ENCODE results near the gene LPCAT3. TPM values are rescaled to one million over a fixed set of nuclear protein-coding genes. Genes with fewer than 3 reads are reported as not detected.
"Not testable (repeated sequence)": the region's sequence is repeated elsewhere in the genome, so short reads cannot be mapped to it uniquely, and the experiment has no call there.

Gene LPCAT3, protein sequence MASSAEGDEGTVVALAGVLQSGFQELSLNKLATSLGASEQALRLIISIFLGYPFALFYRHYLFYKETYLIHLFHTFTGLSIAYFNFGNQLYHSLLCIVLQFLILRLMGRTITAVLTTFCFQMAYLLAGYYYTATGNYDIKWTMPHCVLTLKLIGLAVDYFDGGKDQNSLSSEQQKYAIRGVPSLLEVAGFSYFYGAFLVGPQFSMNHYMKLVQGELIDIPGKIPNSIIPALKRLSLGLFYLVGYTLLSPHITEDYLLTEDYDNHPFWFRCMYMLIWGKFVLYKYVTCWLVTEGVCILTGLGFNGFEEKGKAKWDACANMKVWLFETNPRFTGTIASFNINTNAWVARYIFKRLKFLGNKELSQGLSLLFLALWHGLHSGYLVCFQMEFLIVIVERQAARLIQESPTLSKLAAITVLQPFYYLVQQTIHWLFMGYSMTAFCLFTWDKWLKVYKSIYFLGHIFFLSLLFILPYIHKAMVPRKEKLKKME
- 10 to 100 TPM; 34.3 to 45.2 TPM for total RNA-seq
- 14.5 to 20.4 reads per million in 2 donors for total RNA-seq

GRCh38 chr12:7018350-7019042, at the start of gene LPCAT3:
LPCAT3 (minus strand) TSS chr12:7018476; CDS start chr12:7018424, 52 bp downstream.
- Mint-ChIP-seq H3K36me3 (ENCODE audit: low read depth) (peaks cover 6% of the 10 kb centered on the region), H3K4me1 (peaks cover 28% of the 10 kb centered on the region), H3K27me3 (no peaks in the 10 kb centered on the region), H3K4me3 (peak within 1 kb of the TSS; percentile 99), H3K27ac (peak within 1 kb of the TSS; percentile 93)
- no peaks in the 10 kb centered on the region for H3K9me3 ChIP-seq (ENCODE audit: control insufficient read depth, low read length, poor library complexity, severe bottlenecking)
- ATAC-seq (peak; percentile 97), DNase-seq (peak; percentile 96 to 98 (median 97))

DNA sequence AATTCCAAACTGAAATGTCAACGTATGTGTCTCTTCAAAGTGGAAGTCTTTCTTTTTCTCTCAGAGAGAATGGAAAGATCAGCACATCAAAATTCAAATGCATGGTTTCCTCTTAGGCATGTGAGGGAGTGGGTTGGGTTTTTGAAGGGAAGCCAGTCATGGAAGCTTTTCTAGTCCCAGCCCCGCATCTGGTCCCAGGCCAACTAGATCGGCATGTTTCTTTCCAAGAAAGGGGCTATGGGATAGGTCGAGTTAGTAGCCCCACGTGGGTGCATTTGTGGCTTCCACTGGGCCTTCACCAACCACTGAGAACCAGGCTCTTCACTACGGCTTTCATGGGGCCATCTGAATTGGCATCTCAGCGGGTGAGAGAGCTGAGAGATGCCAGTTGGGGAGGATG, 48.8 kb upstream of the LPCAT3 start:
- no peak overlapping the region for H3K27ac Mint-ChIP-seq
- H3K4me1 Mint-ChIP-seq: peaks cover 3% of the 10 kb centered on the region
- peaks cover 55% of the 10 kb centered on the region for H3K27me3 Mint-ChIP-seq
- no peak overlapping the region for H3K4me3 Mint-ChIP-seq
- H3K36me3 Mint-ChIP-seq (ENCODE audit: low read depth): peaks cover 7% of the 10 kb centered on the region
- DNase-seq: no peak
- ATAC-seq: no peak
- H3K9me3 ChIP-seq (ENCODE audit: control insufficient read depth, low read length, poor library complexity, severe bottlenecking): no peaks in the 10 kb centered on the region

DNA sequence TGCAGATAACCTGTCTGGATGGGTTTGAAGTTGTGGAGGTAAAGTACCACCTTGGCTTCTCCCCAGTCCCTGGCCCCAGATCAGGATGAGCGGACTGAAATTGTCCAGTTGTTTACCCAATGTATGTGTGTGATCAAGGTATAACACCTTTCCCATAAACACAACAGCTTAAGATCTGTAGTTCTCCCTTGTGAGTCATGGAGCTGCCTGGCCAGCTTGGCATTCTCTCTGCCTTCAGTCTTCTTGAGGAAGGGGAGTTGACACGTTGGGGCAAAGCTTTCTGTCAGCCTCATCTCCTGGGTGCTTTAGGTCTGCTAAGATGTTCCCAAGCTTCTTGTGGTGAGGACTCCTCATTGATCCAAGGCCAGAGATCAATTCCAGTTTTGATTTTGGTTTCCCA, 48.3 kb upstream of the LPCAT3 start:
- no peak for DNase-seq
- Mint-ChIP-seq H3K27ac (no peak overlapping the region), H3K27me3 (peaks cover 51% of the 10 kb centered on the region), H3K4me3 (no peak overlapping the region), H3K4me1 (peaks cover 3% of the 10 kb centered on the region), H3K36me3 (ENCODE audit: low read depth) (peaks cover 7% of the 10 kb centered on the region)
- no peak for ATAC-seq
- no peaks in the 10 kb centered on the region for H3K9me3 ChIP-seq (ENCODE audit: control insufficient read depth, low read length, poor library complexity, severe bottlenecking)

DNA sequence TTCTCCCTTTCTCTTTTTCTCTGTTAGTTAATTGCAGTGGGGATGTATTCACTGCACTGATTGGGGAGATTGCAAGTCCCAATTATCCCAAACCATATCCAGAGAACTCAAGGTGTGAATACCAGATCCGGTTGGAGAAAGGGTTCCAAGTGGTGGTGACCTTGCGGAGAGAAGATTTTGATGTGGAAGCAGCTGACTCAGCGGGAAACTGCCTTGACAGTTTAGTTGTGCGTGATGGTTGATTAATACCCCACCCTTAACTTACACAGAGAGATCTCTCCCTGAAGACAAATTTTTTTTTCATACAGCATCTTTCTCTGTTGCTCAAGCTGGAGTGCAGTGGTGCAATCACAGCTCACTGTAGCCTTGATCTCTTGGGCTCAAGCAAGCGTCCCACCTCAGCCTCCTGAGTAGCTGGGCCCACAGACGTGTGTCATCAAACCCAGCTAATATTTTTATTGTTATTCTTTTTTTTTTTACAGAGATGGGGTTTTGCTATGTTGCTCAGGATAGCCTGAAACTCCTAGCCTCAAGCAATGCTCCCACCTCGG, 46.9 kb upstream of the LPCAT3 start:
- no peak overlapping the region for H3K27ac Mint-ChIP-seq
- H3K4me3 Mint-ChIP-seq: no peak overlapping the region
- DNase-seq (no peak), ATAC-seq (no peak)
- H3K4me1 Mint-ChIP-seq: peaks cover 4% of the 10 kb centered on the region
- peaks cover 56% of the 10 kb centered on the region for H3K27me3 Mint-ChIP-seq
- no peaks in the 10 kb centered on the region for H3K9me3 ChIP-seq (ENCODE audit: control insufficient read depth, low read length, poor library complexity, severe bottlenecking)
- H3K36me3 Mint-ChIP-seq (ENCODE audit: low read depth): peaks cover 7% of the 10 kb centered on the region

- H3K4me3 Mint-ChIP-seq: no peak overlapping the region
Measured at GRCh38 chr12:7064516-7064915, 46.2 kb upstream of the LPCAT3 start.

DNA sequence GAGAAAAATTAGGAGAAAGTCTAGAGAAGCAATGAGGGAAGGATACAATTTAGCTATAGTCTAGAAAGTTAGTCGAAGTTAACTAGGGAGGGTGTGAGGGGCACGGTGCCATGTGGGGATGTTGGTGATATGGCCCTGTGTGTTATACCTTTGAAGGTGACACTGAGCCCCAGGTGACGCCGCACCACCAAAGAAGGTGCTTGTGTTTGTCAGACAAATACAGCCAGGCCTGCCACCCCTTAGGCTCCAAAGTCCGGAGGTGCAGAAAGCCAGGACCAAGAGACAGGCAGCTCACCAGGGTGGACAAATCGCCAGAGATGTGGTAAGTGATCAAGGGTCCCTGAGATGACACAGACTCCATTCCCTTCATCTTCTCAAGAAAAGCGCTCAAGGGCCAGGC, 43.3 kb upstream of the LPCAT3 start:
- Mint-ChIP-seq H3K27me3 (peaks cover 46% of the 10 kb centered on the region), H3K4me1 (peaks cover 4% of the 10 kb centered on the region), H3K36me3 (ENCODE audit: low read depth) (peaks cover 3% of the 10 kb centered on the region), H3K4me3 (no peak overlapping the region), H3K27ac (peak overlapping the region; percentile 24)
- DNase-seq (no peak), ATAC-seq (no peak)
- H3K9me3 ChIP-seq (ENCODE audit: control insufficient read depth, low read length, poor library complexity, severe bottlenecking): no peaks in the 10 kb centered on the region

More at GRCh38 chr12:7064516-7064915, 46.2 kb upstream of the LPCAT3 start:
- Mint-ChIP-seq H3K36me3 (ENCODE audit: low read depth) (peaks cover 7% of the 10 kb centered on the region), H3K27me3 (peaks cover 58% of the 10 kb centered on the region), H3K4me1 (peaks cover 4% of the 10 kb centered on the region), H3K27ac (no peak overlapping the region)
- no peaks in the 10 kb centered on the region for H3K9me3 ChIP-seq (ENCODE audit: control insufficient read depth, low read length, poor library complexity, severe bottlenecking)
- DNase-seq (no peak), ATAC-seq (no peak)

DNA sequence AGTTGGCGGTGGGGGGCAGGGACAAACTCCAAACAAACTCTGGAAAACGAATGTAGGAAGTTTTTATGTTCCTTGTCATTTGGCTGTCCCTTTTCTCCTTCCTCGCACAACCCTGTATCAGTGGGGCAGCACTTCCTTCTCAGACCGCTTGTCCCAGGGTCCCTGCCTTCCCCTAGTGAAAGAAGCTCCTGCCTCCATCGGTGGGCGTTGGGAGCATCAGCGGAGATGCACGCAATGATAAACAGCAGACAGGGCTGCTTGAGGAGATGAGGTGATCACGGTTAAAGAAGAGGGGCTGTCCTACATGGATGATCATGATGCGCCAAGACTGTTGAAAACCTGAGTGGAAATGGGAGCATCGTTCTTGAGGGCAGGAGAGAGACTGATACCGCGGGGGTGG, 42.9 kb upstream of the LPCAT3 start:
- Mint-ChIP-seq H3K36me3 (ENCODE audit: low read depth) (peaks cover 3% of the 10 kb centered on the region), H3K27ac (peak overlapping the region; percentile 24), H3K4me3 (no peak overlapping the region), H3K27me3 (peaks cover 46% of the 10 kb centered on the region), H3K4me1 (peaks cover 4% of the 10 kb centered on the region)
- ATAC-seq (no peak), DNase-seq (no peak)
- H3K9me3 ChIP-seq (ENCODE audit: control insufficient read depth, low read length, poor library complexity, severe bottlenecking): no peaks in the 10 kb centered on the region

DNA sequence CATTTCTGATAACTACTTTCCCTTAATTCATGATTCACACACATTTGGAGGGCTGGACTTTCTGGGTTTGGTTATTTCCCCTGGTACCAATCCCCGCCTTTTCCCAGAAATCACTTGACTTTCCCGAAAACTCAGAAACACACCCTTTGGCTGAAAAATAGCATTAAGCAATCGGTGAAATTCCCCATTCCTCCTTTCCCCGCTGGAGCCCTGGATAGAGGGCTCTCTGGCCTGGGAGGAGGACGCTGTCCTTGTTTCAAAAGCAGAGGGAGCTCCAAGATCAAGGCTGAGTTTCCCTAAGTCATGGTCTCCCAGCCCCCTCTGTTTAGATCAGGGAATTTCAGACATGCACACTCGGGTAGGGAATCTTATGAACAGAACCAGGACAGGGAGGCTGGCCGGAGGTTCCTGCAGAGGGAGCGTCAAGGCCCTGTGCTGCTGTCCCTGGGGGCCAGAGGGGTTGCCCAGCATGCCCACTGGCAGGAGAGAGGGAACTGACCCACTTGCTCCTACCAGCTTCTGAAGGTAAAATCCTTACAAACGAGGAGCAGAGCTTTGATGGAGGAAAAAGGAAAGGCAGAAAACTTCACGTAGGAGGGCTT, 42.2 kb upstream of the LPCAT3 start, which contains the start of gene C1S:
Gene C1S (plus strand): TSS at position 366 of the 602 bp plus-strand sequence. CDS start 1,195 bp downstream, outside the sequence.
- no peak for DNase-seq
- peaks cover 2% of the 10 kb centered on the region for H3K4me1 Mint-ChIP-seq
- no peaks in the 10 kb centered on the region for H3K36me3 Mint-ChIP-seq (ENCODE audit: low read depth)
- H3K27ac Mint-ChIP-seq: peak within 1 kb of the TSS; percentile 24
- H3K9me3 ChIP-seq (ENCODE audit: control insufficient read depth, low read length, poor library complexity, severe bottlenecking): no peaks in the 10 kb centered on the region
- no peak for ATAC-seq
- no peak within 1 kb of the TSS for H3K4me3 Mint-ChIP-seq
- peaks cover 49% of the 10 kb centered on the region for H3K27me3 Mint-ChIP-seq

DNA sequence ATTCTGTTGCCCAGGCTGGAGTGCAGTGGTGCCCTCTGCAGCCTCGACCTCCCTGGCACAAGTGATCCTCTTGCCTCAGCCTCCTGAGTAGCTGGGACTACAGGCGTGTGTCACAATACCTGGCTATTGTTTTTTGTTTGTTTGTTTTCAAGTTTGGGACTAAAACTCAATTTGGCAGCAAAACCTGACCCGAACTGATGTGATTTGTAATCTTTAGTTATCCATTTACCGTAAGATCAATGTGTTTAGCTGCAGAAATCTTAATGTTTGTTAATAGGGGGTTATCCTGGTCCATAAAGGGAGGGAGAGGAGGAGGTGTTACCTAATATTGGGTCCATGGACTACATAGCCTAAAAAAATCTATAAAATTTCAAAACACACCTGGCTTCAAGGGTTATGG, 41.5 kb upstream of the LPCAT3 start:
- H3K4me1 Mint-ChIP-seq: peaks cover 2% of the 10 kb centered on the region
- ATAC-seq (no peak), DNase-seq (no peak)
- no peak overlapping the region for H3K27ac Mint-ChIP-seq
- no peaks in the 10 kb centered on the region for H3K36me3 Mint-ChIP-seq (ENCODE audit: low read depth)
- H3K27me3 Mint-ChIP-seq: peaks cover 55% of the 10 kb centered on the region
- no peaks in the 10 kb centered on the region for H3K9me3 ChIP-seq (ENCODE audit: control insufficient read depth, low read length, poor library complexity, severe bottlenecking)
- no peak overlapping the region for H3K4me3 Mint-ChIP-seq

DNA sequence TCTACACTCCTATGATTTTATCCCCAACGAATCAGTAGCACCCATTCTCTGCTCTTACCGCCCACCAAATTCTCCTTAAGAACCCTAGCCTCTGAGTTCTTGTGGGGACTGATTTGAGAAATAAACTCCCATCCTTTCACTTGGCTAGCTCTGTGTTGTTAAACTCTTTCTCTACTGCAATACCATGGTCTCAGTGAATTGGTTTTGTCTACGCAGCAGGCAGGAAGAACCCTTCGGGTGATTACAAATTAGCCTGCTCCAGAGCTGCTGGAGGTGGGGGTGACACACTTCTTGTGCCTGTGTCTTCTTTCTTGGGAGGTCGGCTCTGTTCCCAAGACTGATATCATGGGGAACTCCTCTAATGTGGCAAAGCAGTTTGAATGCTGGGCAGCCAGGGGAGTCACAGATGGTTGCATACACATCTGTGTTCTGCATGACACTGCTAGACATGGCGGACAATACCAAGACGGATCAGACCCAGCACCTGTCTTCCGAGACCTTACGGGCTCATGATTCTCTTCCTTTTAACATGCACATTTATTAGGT, 40.6 kb upstream of the LPCAT3 start:
- DNase-seq (no peak), ATAC-seq (no peak)
- H3K27ac Mint-ChIP-seq: no peak overlapping the region
- no peak overlapping the region for H3K4me3 Mint-ChIP-seq
- peaks cover 63% of the 10 kb centered on the region for H3K27me3 Mint-ChIP-seq
- no peaks in the 10 kb centered on the region for H3K36me3 Mint-ChIP-seq (ENCODE audit: low read depth)
- H3K9me3 ChIP-seq (ENCODE audit: control insufficient read depth, low read length, poor library complexity, severe bottlenecking): no peaks in the 10 kb centered on the region
- H3K4me1 Mint-ChIP-seq: peaks cover 2% of the 10 kb centered on the region

GRCh38 chr12:7058163-7058845, 40.0 kb upstream of the LPCAT3 start:
- Mint-ChIP-seq H3K27me3 (peaks cover 67% of the 10 kb centered on the region), H3K4me1 (peaks cover 2% of the 10 kb centered on the region), H3K4me3 (no peak overlapping the region), H3K27ac (no peak overlapping the region), H3K36me3 (ENCODE audit: low read depth) (no peaks in the 10 kb centered on the region)
- no peaks in the 10 kb centered on the region for H3K9me3 ChIP-seq (ENCODE audit: control insufficient read depth, low read length, poor library complexity, severe bottlenecking)
- no peak for DNase-seq
- no peak for ATAC-seq

- DNase-seq; ATAC-seq; H3K4me1 Mint-ChIP-seq; H3K9me3 ChIP-seq (ENCODE audit: control insufficient read depth, low read length, poor library complexity, severe bottlenecking); H3K4me3 Mint-ChIP-seq; H3K36me3 Mint-ChIP-seq (ENCODE audit: low read depth); H3K27ac Mint-ChIP-seq: not testable (repeated sequence)
- H3K27me3 Mint-ChIP-seq: peaks cover 78% of the 10 kb centered on the region
Measured at GRCh38 chr12:7055736-7056135, 37.5 kb upstream of the LPCAT3 start.

Measured in T-helper 17 cell (primary cell).